ENCODE results near the gene UGGT1. TPM values are rescaled to one million over a fixed set of nuclear protein-coding genes. Genes with fewer than 3 reads are reported as not detected.

Gene UGGT1
- total RNA-seq, 5 donors from 2014 or later (not counting 1 experiment from before 2014, with no cell fraction given) = 46.0 to 50.8 (median 48.4) TPM

- H3K27me3 ChIP-seq (replicated peaks in 1 of 2; ENCODE audit: control insufficient read depth in 2 of 2, extremely low read depth in 1 of 2, insufficient read depth in 2 of 2, low read length in 1 of 2) = no peaks in the 10 kb centered on the region
- Mint-ChIP-seq H3K27me3 (no peaks in the 10 kb centered on the region), H3K9me3 (no peaks in the 10 kb centered on the region), H3K36me3 (peaks cover 32% of the 10 kb centered on the region), H3K4me1 (no peaks in the 10 kb centered on the region), H3K4me3 (no peak overlapping the region), H3K27ac (no peak overlapping the region)
- CTCF ChIA-PET = interaction anchor here (0.7 kb wide), 2 partner anchors 45 to 235 kb away, joined by 3 to 4 read pairs; no protein-coding TSS in a partner anchor
- ATAC-seq (replicated peaks in 1 of 4) (no peak), DNase-seq (no peak)
- H3K27ac ChIP-seq (ENCODE audit: low read length) = no peak overlapping the region
- H3K4me3 ChIP-seq (ENCODE audit: control insufficient read depth in 1 of 2, extremely low read depth in 1 of 2, low read length in 1 of 2) = no peak overlapping the region
- peaks cover 9 to 69% of the 10 kb centered on the region in 2 donors for H3K36me3 ChIP-seq (ENCODE audit: control insufficient read depth in 2 of 2, extremely low read depth in 1 of 2, insufficient read depth in 1 of 2, low read length in 1 of 2)
- no peaks in the 10 kb centered on the region for H3K4me1 ChIP-seq (ENCODE audit: control insufficient read depth in 1 of 2, extremely low read depth in 1 of 2, insufficient read depth in 2 of 2, low read length in 2 of 2)
- POLR2A ChIA-PET = interaction anchor here (0.7 to 1.2 kb wide), 2 partner anchors 15 to 25 kb away, joined by 10 to 14 read pairs; no protein-coding TSS in a partner anchor
- no peaks in the 10 kb centered on the region for H3K9me3 ChIP-seq
- 100% methylated on average over 1 of the region's 8 CpGs for WGBS (ENCODE audit: insufficient coverage)
Observed at GRCh38 chr2:128115921-128116623, 25.1 kb downstream of the UGGT1 start.

DNA sequence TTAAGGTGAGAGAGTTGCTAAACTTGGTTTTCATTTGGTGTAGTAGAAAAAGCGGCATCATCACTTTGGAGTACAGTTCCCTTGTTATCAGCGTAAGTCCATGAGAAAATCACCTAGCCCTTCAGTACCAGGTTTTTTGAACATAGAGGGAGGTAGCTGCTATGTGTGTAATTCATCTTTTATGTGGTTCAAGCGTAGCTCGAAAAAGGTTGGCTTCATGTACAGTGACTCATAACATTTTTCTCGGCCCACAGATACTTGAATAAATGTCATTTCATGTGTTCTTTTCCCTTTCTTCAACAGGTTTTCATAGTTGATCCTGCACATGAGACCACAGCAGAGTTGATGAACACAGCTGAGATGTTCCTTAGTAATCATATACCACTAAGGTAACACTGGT lies 43.6 kb downstream of the UGGT1 start:
- Mint-ChIP-seq H3K4me1 (no peaks in the 10 kb centered on the region), H3K27ac (no peak overlapping the region), H3K27me3 (no peaks in the 10 kb centered on the region), H3K4me3 (no peak overlapping the region), H3K9me3 (no peaks in the 10 kb centered on the region), H3K36me3 (peaks cover 68% of the 10 kb centered on the region)
- DNase-seq = no peak
- CTCF ChIA-PET = no interaction called here
- Histone ChIP-seq H3K4me3 (ENCODE audit: control insufficient read depth in 1 of 2, extremely low read depth in 1 of 2, low read length in 1 of 2) (no peak overlapping the region), H3K9me3 (no peaks in the 10 kb centered on the region), H3K4me1 (ENCODE audit: control insufficient read depth in 1 of 2, extremely low read depth in 1 of 2, insufficient read depth in 2 of 2, low read length in 2 of 2) (no peaks in the 10 kb centered on the region), H3K36me3 (ENCODE audit: control insufficient read depth in 2 of 2, extremely low read depth in 1 of 2, insufficient read depth in 1 of 2, low read length in 1 of 2) (peaks cover 8 to 85% of the 10 kb centered on the region in 2 donors), H3K27me3 (replicated peaks in 1 of 2; ENCODE audit: control insufficient read depth in 2 of 2, extremely low read depth in 1 of 2, insufficient read depth in 2 of 2, low read length in 1 of 2) (no peaks in the 10 kb centered on the region), H3K27ac (ENCODE audit: low read length) (no peak overlapping the region)
- no peak for ATAC-seq (replicated peaks in 1 of 4)
- 100% methylated on average over 2 of the region's 5 CpGs for WGBS (ENCODE audit: insufficient coverage)
- POLR2A ChIA-PET = no interaction called here

- WGBS (ENCODE audit: insufficient coverage) = no CpG with 5 or more reads among the region's 3 CpGs
- no peak overlapping the region for H3K27ac ChIP-seq (ENCODE audit: low read length)
- H3K27me3 ChIP-seq (replicated peaks in 1 of 2; ENCODE audit: control insufficient read depth in 2 of 2, extremely low read depth in 1 of 2, insufficient read depth in 2 of 2, low read length in 1 of 2) = no peaks in the 10 kb centered on the region
- Mint-ChIP-seq H3K4me3 (no peak overlapping the region), H3K27ac (no peak overlapping the region), H3K4me1 (no peaks in the 10 kb centered on the region), H3K36me3 (peaks cover 61% of the 10 kb centered on the region), H3K9me3 (no peaks in the 10 kb centered on the region), H3K27me3 (no peaks in the 10 kb centered on the region)
- ATAC-seq (replicated peaks in 1 of 4) = no peak
- H3K4me3 ChIP-seq (ENCODE audit: control insufficient read depth in 1 of 2, extremely low read depth in 1 of 2, low read length in 1 of 2) = no peak overlapping the region
- no peaks in the 10 kb centered on the region for H3K9me3 ChIP-seq
- peaks cover 11 to 92% of the 10 kb centered on the region in 2 donors for H3K36me3 ChIP-seq (ENCODE audit: control insufficient read depth in 2 of 2, extremely low read depth in 1 of 2, insufficient read depth in 1 of 2, low read length in 1 of 2)
- no peak for DNase-seq
- H3K4me1 ChIP-seq (ENCODE audit: control insufficient read depth in 1 of 2, extremely low read depth in 1 of 2, insufficient read depth in 2 of 2, low read length in 2 of 2) = no peaks in the 10 kb centered on the region
- POLR2A ChIA-PET = no interaction called here
- CTCF ChIA-PET = no interaction called here
Observed at GRCh38 chr2:128137094-128137616, 46.2 kb downstream of the UGGT1 start.

DNA sequence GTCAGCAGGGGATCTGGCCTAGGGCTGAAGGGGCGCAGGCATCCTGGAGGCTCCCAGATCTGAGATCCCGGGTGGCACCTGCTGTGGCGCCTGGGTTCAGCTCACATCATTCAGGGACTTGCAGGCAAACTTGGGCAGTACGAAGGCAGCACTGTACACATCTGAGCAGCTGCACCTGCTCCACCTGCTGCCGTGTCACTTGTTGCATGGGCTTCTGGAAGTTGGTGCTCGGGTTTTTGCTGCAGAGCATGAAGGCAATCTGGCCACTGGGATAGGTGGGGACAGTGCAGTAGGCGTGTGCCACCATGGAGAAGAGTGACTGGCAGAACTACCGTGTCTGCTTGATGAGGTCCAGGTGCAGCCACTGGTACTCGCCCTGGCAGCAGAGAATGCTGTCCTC lies 48.6 kb downstream of the UGGT1 start:
- Histone ChIP-seq H3K9me3 (no peaks in the 10 kb centered on the region), H3K27ac (ENCODE audit: low read length) (no peak overlapping the region), H3K36me3 (ENCODE audit: control insufficient read depth in 2 of 2, extremely low read depth in 1 of 2, insufficient read depth in 1 of 2, low read length in 1 of 2) (peaks cover 7 to 78% of the 10 kb centered on the region in 2 donors), H3K4me1 (ENCODE audit: control insufficient read depth in 1 of 2, extremely low read depth in 1 of 2, insufficient read depth in 2 of 2, low read length in 2 of 2) (no peaks in the 10 kb centered on the region), H3K27me3 (replicated peaks in 1 of 2; ENCODE audit: control insufficient read depth in 2 of 2, extremely low read depth in 1 of 2, insufficient read depth in 2 of 2, low read length in 1 of 2) (no peaks in the 10 kb centered on the region), H3K4me3 (ENCODE audit: control insufficient read depth in 1 of 2, extremely low read depth in 1 of 2, low read length in 1 of 2) (no peak overlapping the region)
- ChIA-PET CTCF (no interaction called here), POLR2A (no interaction called here)
- no peak overlapping the region for H3K27ac Mint-ChIP-seq
- no peaks in the 10 kb centered on the region for H3K9me3 Mint-ChIP-seq
- ATAC-seq (replicated peaks in 1 of 4) (no peak), DNase-seq (no peak)
- WGBS (ENCODE audit: insufficient coverage) = 99% methylated on average over 9 of the region's 9 CpGs
- no peaks in the 10 kb centered on the region for H3K4me1 Mint-ChIP-seq
- H3K4me3 Mint-ChIP-seq = no peak overlapping the region
- peaks cover 49% of the 10 kb centered on the region for H3K36me3 Mint-ChIP-seq
- H3K27me3 Mint-ChIP-seq = no peaks in the 10 kb centered on the region

DNA sequence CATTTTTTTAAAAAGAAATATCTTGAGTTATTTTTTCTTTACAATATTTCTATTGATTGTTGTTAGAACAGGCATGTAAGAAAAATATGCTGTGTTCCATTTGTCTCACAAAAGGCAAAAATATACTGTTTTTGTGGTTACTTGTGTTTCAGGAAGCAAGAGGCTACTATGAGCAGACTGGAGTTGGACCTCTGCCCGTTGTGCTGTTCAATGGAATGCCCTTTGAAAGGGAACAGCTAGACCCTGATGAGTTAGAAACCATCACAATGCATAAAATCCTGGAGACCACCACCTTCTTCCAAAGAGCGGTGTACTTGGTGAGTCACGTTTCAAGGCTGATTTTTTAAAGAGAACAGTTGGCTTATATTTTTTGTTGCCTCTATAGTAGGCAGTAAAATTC lies 54.7 kb downstream of the UGGT1 start:
- no peaks in the 10 kb centered on the region for H3K27me3 Mint-ChIP-seq
- no peak for DNase-seq
- H3K27me3 ChIP-seq (replicated peaks in 1 of 2; ENCODE audit: control insufficient read depth in 2 of 2, extremely low read depth in 1 of 2, insufficient read depth in 2 of 2, low read length in 1 of 2) = no peaks in the 10 kb centered on the region
- H3K27ac Mint-ChIP-seq = no peak overlapping the region
- H3K4me3 ChIP-seq (ENCODE audit: control insufficient read depth in 1 of 2, extremely low read depth in 1 of 2, low read length in 1 of 2) = no peak overlapping the region
- ATAC-seq (replicated peaks in 1 of 4) = no peak
- WGBS (ENCODE audit: insufficient coverage) = no CpG with 5 or more reads among the region's 3 CpGs
- ChIA-PET CTCF (no interaction called here), POLR2A (no interaction called here)
- H3K9me3 ChIP-seq = no peaks in the 10 kb centered on the region
- H3K4me1 Mint-ChIP-seq = no peaks in the 10 kb centered on the region
- H3K36me3 ChIP-seq (ENCODE audit: control insufficient read depth in 2 of 2, extremely low read depth in 1 of 2, insufficient read depth in 1 of 2, low read length in 1 of 2) = peaks cover 16 to 67% of the 10 kb centered on the region in 2 donors
- peaks cover 35% of the 10 kb centered on the region for H3K36me3 Mint-ChIP-seq
- H3K27ac ChIP-seq (ENCODE audit: low read length) = no peak overlapping the region
- no peaks in the 10 kb centered on the region for H3K9me3 Mint-ChIP-seq
- no peaks in the 10 kb centered on the region for H3K4me1 ChIP-seq (ENCODE audit: control insufficient read depth in 1 of 2, extremely low read depth in 1 of 2, insufficient read depth in 2 of 2, low read length in 2 of 2)
- no peak overlapping the region for H3K4me3 Mint-ChIP-seq

GRCh38 chr2:128153786-128154185 lies 62.8 kb downstream of the UGGT1 start:
- H3K36me3 ChIP-seq (ENCODE audit: control insufficient read depth in 2 of 2, extremely low read depth in 1 of 2, insufficient read depth in 1 of 2, low read length in 1 of 2) = peaks cover 7 to 81% of the 10 kb centered on the region in 2 donors
- Mint-ChIP-seq H3K36me3 (peaks cover 56% of the 10 kb centered on the region), H3K9me3 (no peaks in the 10 kb centered on the region), H3K4me3 (no peak overlapping the region), H3K27me3 (no peaks in the 10 kb centered on the region), H3K4me1 (no peaks in the 10 kb centered on the region), H3K27ac (no peak overlapping the region)
- WGBS (ENCODE audit: insufficient coverage) = no CpG with 5 or more reads among the region's 3 CpGs
- no peak overlapping the region for H3K4me3 ChIP-seq (ENCODE audit: control insufficient read depth in 1 of 2, extremely low read depth in 1 of 2, low read length in 1 of 2)
- ChIA-PET CTCF (no interaction called here), POLR2A (interaction anchor here in 1 of 2 donors (0.5 to 0.6 kb wide), 2 partner anchors 34 to 172 kb away, joined by 3 read pairs; no protein-coding TSS in a partner anchor)
- H3K4me1 ChIP-seq (ENCODE audit: control insufficient read depth in 1 of 2, extremely low read depth in 1 of 2, insufficient read depth in 2 of 2, low read length in 2 of 2) = no peaks in the 10 kb centered on the region
- DNase-seq = no peak
- H3K27me3 ChIP-seq (replicated peaks in 1 of 2; ENCODE audit: control insufficient read depth in 2 of 2, extremely low read depth in 1 of 2, insufficient read depth in 2 of 2, low read length in 1 of 2) = no peaks in the 10 kb centered on the region
- no peak for ATAC-seq (replicated peaks in 1 of 4)
- no peaks in the 10 kb centered on the region for H3K9me3 ChIP-seq
- no peak overlapping the region for H3K27ac ChIP-seq (ENCODE audit: low read length)
